Smooth muscle cell of the brain vasculature (primary cell): Measurements from ENCODE around the gene NEMP1.
"Not testable (repeated sequence)": the region's sequence is repeated elsewhere in the genome, so short reads cannot be mapped to it uniquely, and the experiment has no call there.

Experiments
- DNase-seq: peaks from one replicate; pipeline ENCODE4 v3.0.0-alpha.2; 2012; ENCODE audit warnings: low read depth, low spot score

NEMP1 gene

GRCh38 chr12:57057067-57057751 is 21.4 kb downstream of the NEMP1 start:
- no peak for DNase-seq

GRCh38 chr12:57055824-57056223 is 22.8 kb downstream of the NEMP1 start:
- no peak for DNase-seq

GRCh38 chr12:57053901-57054300 is 24.7 kb downstream of the NEMP1 start:
- not testable (repeated sequence) for DNase-seq

GRCh38 chr12:57053146-57053545 is 25.4 kb downstream of the NEMP1 start:
- DNase-seq = not testable (repeated sequence)

- DNase-seq = no peak
These were observed 27.6 kb downstream of the NEMP1 start for GRCh38 chr12:57051011-57051410.

GRCh38 chr12:57049890-57050289 is 28.7 kb downstream of the NEMP1 start, which contains the start of gene MYO1A:
TSS of gene MYO1A (minus strand) at chr12:57050129. CDS start at chr12:57048323, 1,806 bp downstream.
- DNase-seq = no peak

GRCh38 chr12:57049119-57049446 is 29.5 kb downstream of the NEMP1 start:
- DNase-seq = no peak

GRCh38 chr12:57048423-57049118 is 30.0 kb downstream of the NEMP1 start:
- DNase-seq = no peak

- no peak for DNase-seq
These were observed 30.6 kb downstream of the NEMP1 start for GRCh38 chr12:57047981-57048380.

- DNase-seq = no peak
These were observed 31.4 kb downstream of the NEMP1 start for GRCh38 chr12:57046947-57047890.

GRCh38 chr12:57046086-57046791 is 32.4 kb downstream of the NEMP1 start:
- DNase-seq = no peak

GRCh38 chr12:57044889-57045288 is 33.7 kb downstream of the NEMP1 start:
- no peak for DNase-seq

- no peak for DNase-seq
These were observed 34.1 kb downstream of the NEMP1 start for GRCh38 chr12:57044468-57044867.

- no peak for DNase-seq
These were observed 35.9 kb downstream of the NEMP1 start for GRCh38 chr12:57042695-57043094.

- DNase-seq = no peak
These were observed 37.8 kb downstream of the NEMP1 start for GRCh38 chr12:57040750-57041149.

GRCh38 chr12:57040211-57040610 is 38.4 kb downstream of the NEMP1 start:
- no peak for DNase-seq

GRCh38 chr12:57039016-57039798 is 39.4 kb downstream of the NEMP1 start:
- no peak for DNase-seq

GRCh38 chr12:57037264-57037663 is 41.3 kb downstream of the NEMP1 start:
- DNase-seq = no peak

GRCh38 chr12:57033431-57033830 is 45.2 kb downstream of the NEMP1 start:
- no peak for DNase-seq

- no peak for DNase-seq
These were observed 46.8 kb downstream of the NEMP1 start for GRCh38 chr12:57031789-57032188.
